SKM-1 treated with dmso at 0.1 percent for 144 hours (cell line): Measurements from ENCODE around the gene XRCC3.
A peak's percentile ranks its signal among the peaks of the same experiment; 100 is the strongest.

ENCODE experiments used
- DNase-seq: peaks from one replicate; lab custom pipeline; 2025; ENCODE audit not compliant: unreplicated experiment; lab: John Stamatoyannopoulos, UW

XRCC3 gene

GRCh38 chr14:103715052-103716000 is at the start of gene XRCC3, which contains the start of gene ZFYVE21:
Gene XRCC3, minus strand, starts transcription at chr14:103715451. Its CDS starts 4,364 bp downstream, at chr14:103711087.
Gene ZFYVE21, plus strand, starts transcription at chr14:103715810. Its CDS starts 32 bp downstream, at chr14:103715842.
- peak; percentile 90 for DNase-seq

- DNase-seq = no peak
These were observed 48.7 kb upstream of the XRCC3 start for GRCh38 chr14:103763730-103764488.

DNA sequence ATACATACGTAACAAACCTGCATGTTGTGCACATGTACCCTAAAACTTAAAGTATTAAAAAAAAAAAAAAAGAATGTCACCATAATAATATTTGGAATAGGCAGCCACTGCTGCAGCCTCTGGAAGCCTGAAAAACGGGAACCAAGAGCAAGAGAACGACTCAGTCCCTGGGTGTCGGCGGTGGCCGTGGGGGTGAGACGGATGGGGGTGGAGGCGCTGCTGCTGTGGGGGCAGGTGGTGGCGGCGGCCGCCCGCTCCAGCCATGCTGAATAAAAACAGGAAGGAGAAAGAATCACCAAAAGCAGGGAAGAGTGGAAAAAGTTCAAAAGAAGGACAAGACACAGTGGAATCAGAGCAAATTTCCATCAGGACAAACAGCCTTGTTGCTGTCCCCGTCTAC is 47.3 kb upstream of the XRCC3 start:
- DNase-seq = no peak

- no peak for DNase-seq
These were observed 46.8 kb upstream of the XRCC3 start for GRCh38 chr14:103762036-103762435.

DNA sequence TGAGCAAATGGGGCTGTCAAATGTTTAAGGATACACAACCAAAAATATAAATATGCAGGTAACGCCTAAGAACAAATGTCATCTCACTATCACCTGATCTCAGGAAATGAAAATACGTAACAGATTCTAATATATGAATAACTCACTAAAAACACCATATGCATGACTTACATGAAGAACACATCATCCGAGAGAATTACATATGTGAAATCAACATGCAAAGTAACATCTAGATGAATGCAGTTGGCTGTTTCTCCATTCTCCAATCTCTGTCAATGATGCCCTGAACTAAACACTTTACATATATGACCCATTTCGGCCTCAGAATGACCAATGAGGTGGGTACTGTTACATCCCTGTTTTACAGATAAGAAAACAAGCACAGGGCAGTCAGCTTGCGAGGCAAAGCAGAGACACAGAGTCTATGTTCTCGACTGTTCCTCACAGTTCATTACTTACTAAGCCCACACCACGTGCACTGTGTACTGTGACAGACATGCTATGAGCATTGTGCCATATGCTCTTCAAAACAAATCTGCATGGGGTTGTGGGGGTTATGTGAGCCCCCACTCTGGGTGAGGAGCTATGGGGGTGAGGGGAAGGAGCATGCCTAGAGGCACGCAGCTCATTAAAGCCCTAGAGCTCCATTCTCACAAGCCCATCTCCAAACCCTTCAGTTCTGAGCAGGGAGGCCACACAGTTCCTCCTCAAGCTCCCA is 43.0 kb upstream of the XRCC3 start:
- no peak for DNase-seq

DNA sequence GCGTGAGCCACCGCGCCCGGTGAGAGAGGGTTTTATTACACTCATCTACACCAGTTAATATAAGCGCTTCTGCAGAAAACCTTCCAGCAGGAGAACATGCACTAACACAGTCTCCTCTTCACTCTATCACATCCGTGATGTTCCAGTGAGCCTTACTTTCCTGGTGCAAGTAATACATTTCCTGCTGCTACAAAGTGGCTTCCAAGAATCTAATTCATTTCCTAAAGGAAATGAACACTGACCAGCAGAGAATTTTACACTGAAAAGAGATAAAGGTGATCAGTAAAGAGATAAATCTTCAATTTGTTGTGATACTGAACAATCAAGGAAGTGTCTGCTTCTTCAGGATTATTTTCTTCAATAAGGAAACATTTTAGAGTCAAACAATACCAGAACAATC is 39.8 kb upstream of the XRCC3 start:
- no peak for DNase-seq

GRCh38 chr14:103753774-103754173 is 38.5 kb upstream of the XRCC3 start:
- no peak for DNase-seq

DNA sequence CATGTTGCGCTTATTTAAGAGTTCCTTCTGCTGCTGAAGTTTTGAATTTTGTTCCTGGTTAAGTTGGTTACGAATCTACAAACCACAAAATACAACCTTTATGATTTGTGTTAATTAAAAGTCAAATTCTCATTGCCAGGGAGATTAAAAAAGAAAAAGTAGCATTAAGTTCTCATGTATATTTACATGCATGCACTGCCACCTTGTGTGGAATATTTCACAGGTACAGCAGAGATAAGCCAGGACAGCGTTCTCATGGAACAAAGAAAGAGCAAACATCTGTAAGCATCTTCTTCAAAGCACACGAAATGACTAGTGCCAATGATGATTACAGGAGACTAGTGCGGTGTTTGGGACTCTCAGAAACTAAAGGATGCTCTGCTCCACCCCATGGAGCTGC is 34.6 kb upstream of the XRCC3 start:
- no peak for DNase-seq

DNA sequence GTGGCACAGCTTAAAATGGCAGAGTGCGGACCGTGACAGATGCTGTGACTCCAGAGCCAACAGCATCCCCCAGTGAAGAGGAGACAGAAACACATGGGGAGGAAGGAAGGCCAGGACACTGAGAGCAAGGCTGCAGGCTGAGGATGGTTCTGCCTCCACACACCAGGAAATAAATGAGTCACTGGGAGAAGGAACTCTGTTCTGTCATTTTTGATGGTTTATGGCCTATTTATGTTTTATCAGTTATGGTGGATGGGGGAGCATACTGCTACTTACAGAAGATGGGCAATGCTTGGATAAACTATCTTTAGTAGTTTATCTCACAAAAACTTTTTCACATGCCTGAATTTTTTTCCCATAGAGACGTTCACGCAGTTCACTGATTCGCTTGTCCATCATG is 34.2 kb upstream of the XRCC3 start:
- no peak for DNase-seq

DNA sequence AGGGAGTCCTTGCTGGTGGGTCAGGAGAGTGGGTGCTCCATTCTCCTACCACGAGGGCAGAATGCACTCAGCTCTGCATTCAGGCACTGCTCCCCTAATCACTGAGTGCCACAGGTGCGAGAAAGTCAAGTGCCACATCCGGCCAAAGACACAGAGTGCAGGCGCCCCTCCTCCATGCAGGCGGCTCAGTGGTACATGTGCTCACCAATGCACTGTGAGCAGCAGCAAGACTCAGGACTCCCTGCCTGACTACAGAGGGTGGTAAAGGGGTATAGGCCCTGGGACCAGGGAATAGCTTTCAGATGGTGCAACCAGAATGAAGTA is 33.2 kb upstream of the XRCC3 start:
- DNase-seq = no peak

GRCh38 chr14:103746701-103747100 is 31.4 kb upstream of the XRCC3 start:
- DNase-seq = no peak

DNA sequence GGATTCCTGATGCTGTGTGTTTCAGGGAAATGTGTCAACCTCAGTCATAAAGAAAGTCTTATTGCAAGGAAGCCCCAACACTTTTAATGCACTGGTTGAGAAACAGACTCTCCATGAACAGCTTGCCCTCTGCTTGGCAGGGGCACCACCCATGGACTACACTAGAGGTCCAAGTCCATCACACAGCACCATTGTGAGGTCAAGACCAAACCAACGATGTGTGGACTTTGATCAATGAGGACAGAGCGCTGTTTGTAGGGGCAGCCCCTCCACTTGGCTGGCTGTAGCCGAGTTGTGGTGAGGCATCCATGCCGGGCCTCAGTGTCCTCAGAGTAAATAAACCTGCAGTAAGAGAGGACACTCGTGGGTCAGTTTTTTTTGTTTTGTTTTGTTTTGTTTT is 30.2 kb upstream of the XRCC3 start:
- DNase-seq = no peak

GRCh38 chr14:103744621-103745395 is 29.6 kb upstream of the XRCC3 start:
- no peak for DNase-seq

DNA sequence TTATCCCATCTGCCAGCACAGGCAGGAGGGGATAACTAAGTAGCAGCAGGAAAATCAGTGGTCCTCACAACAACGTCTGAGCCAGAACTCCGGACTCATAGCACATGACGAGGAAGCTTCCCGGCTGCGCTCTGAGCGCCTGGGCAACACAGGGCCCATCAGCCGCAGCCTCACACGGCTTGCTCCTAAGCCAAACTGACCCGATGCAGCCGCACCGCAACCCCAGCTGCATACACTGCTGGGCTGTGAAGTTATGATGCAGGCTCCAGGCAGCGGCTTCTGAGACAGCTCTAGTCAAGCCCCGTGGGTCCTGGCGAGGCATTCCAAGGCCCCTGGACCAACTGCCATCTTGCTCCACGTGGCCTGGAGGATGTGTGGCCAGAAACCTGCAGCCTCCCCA is 28.4 kb upstream of the XRCC3 start:
- no peak for DNase-seq

DNA sequence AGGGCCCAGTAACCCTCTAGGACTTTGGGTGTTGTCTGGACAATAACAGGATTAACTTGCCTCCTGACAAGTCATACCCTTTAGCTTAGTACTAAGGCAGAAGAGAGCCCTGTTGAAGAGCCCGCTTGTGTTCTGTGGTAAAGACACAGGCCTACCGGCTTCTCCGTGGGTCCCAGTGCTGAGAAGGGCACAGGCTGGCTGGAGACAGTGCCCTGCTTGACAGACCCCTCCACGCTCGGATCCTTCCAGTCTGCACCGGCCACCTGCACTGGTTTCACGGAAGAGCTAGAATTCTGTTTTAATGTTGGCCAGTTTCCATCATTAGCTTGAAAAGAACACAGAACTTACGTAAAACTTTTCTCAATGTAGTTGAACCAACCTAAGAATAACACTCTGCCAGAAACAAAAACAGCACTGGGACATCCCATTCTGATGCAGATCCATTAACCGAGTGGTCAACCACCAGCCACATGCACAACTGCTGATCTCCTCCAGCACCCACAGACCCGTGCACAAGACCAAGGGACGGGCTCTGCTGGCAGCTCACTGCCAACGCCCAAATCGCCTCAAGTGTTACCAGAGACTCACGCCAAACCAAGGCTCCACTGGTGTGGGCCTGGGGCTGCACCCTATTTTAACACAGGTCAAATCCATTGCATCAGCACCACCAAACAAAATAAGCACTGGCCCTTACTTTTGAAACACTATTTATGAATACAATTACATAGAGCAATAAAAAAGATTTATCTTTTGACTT is 27.4 kb upstream of the XRCC3 start:
- no peak for DNase-seq

GRCh38 chr14:103741876-103742275 is 26.6 kb upstream of the XRCC3 start:
- DNase-seq = no peak

- DNase-seq = no peak
These were observed 25.9 kb upstream of the XRCC3 start for GRCh38 chr14:103740991-103741689.

GRCh38 chr14:103739793-103740501 is 24.7 kb upstream of the XRCC3 start:
- no peak for DNase-seq

DNA sequence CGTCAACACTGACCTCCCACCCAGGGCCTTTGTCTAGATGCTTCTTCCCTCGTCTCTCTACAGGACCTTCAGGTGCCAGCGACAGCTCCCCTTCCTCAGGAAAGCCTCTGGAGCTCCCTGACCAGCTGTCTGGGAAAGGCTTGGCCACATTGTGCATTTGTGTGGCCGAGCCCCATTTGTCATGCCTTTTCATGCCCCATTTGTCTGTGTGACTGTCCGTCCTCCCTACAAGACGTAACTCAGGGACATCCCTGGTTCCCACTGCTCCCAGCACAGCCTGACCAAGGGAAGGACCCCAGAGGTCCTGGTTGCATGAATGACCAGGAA is 24.2 kb upstream of the XRCC3 start:
- DNase-seq = no peak
